Right lobe of liver (tissue), 4 donors: ENCODE results near the gene ADTRP.

Experiments
- CTCF ChIP-seq, 4 donors: fragments of 200-600 bp in 3 of 4; fragments of 450-650 bp in 1 of 4; IDR thresholded peaks; one replicate each; pipeline versions ENCODE4 v1.5.1 to v1.8.0; 2016 to 2022; ENCODE audit warnings: antibody characterized with exemption in 4 of 4, mild to moderate bottlenecking in 2 of 4
- POLR2A ChIP-seq: fragments of 450-650 bp; IDR thresholded peaks from one replicate; pipeline ENCODE4 v1.6.1; 2017; ENCODE audit warnings: antibody characterized with exemption, mild to moderate bottlenecking
- donor health status: DM: no; HTN: no; CAD: no.
- donor health status: DM: no; HTN: no; CAD: no.
- donor health status: DM: no; HTN: yes; CAD: no.

DNA sequence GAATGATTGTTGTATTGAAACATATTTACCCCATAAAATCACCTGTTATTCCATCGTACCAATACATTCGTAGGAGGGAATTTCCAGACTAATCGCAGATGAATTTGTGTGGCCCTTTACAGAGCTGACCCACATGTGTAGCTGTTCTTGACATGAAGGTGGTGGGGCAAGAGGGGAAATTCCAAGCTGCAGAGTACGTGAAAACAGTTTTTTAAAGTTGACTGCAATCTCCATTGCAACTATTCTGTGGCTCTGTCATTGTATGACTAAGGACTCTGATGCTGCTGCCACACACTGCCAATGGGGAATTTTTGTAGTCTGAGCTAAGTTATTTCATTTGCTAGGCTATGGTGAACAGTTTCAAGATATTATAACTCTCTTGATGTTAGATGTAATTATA lies 46.4 kb upstream of the ADTRP start:
- TF ChIP-seq CTCF (IDR thresholded peaks at IDR 0.05) = no peak
- TF ChIP-seq POLR2A = no peak
